Putamen (tissue), 1 donor: Measurements from ENCODE around the gene MYADML2.
A peak's percentile ranks its signal among the peaks of the same experiment; 100 is the strongest.

Source experiments
- DNase-seq: peaks from one replicate; pipeline ENCODE4 v3.0.0-alpha.2; 2016; ENCODE audit warnings: low spot score

Gene MYADML2

GRCh38 chr17:81911277-81911961, 35.6 kb downstream of the MYADML2 start, which contains the start of gene PCYT2:
Gene PCYT2 (minus strand): TSS chr17:81911399. CDS start chr17:81911355, 44 bp downstream.
- peak; percentile 92 for DNase-seq

GRCh38 chr17:81910840-81911276, 36.2 kb downstream of the MYADML2 start:
- DNase-seq, result no peak

- no peak for DNase-seq
These were observed 36.8 kb downstream of the MYADML2 start for GRCh38 chr17:81909966-81910839.

- DNase-seq, result no peak
These were observed 37.8 kb downstream of the MYADML2 start for GRCh38 chr17:81909231-81909630.

GRCh38 chr17:81908793-81909192, 38.2 kb downstream of the MYADML2 start:
- DNase-seq, result no peak

- DNase-seq, result no peak
These were observed 39.6 kb downstream of the MYADML2 start for GRCh38 chr17:81907219-81908145.

- DNase-seq, result no peak
These were observed 40.4 kb downstream of the MYADML2 start for GRCh38 chr17:81906476-81907218.

GRCh38 chr17:81905993-81906392, 41.0 kb downstream of the MYADML2 start:
- DNase-seq, result no peak

- no peak for DNase-seq
These were observed 41.6 kb downstream of the MYADML2 start for GRCh38 chr17:81905424-81905875.

- no peak for DNase-seq
These were observed 42.2 kb downstream of the MYADML2 start for GRCh38 chr17:81904600-81905423.

- no peak for DNase-seq
These were observed 43.0 kb downstream of the MYADML2 start for GRCh38 chr17:81903896-81904599.

GRCh38 chr17:81903415-81903831, 43.6 kb downstream of the MYADML2 start:
- no peak for DNase-seq

- no peak for DNase-seq
These were observed 44.2 kb downstream of the MYADML2 start for GRCh38 chr17:81902653-81903414.

GRCh38 chr17:81902023-81902652, 44.9 kb downstream of the MYADML2 start, which contains the start of gene NPB:
Gene NPB (plus strand): TSS chr17:81902238. CDS start chr17:81902278, 40 bp downstream.
- no peak for DNase-seq

GRCh38 chr17:81901167-81902022, 45.6 kb downstream of the MYADML2 start:
- no peak for DNase-seq

GRCh38 chr17:81900181-81900820, 46.7 kb downstream of the MYADML2 start:
- DNase-seq, result no peak
